Fibroblast of mammary gland (primary cell): ENCODE measurements around the gene TSPAN15.

Experiments used
- DNase-seq: peaks from one replicate; pipeline ENCODE4 v3.0.0-alpha.2; 2010; ENCODE audit warnings: low read depth
- H3K4me3 ChIP-seq: 2 replicates; pipeline ENCODE4 v1.5.1; 2011; ENCODE audit warnings: low read depth, mild to moderate bottlenecking, low read length, moderate library complexity; ENCODE audit not compliant: control insufficient read depth
- TF ChIP-seq, protein P1 (sequence below): conservative IDR thresholded peaks from 2 replicates; pipeline ENCODE4 v1.5.1; 2011; ENCODE audit warnings: low read depth, low read length, inconsistent platforms; ENCODE audit not compliant: control insufficient read depth, insufficient read depth

TSPAN15 gene

DNA sequence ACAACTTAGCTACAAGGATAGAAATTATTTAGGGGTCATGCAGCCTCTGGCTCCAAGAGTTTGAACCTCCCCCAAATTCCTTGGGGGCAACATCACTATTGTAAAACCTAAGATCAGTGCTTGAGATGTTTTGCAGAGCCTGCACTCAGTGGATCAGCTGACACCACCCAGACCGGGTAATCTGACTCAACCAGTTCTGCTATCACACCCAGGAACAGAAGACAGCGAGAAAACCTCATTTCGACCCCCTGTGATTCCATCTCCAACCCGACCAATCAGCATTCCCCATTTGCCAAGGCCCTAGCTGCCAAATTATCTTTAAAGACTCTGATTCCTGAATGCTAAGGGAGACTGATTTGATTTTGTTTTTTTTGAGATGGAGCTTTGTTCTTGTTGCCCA, 39.8 kb upstream of the TSPAN15 start:
- no peak for DNase-seq
- TF ChIP-seq, protein P1, sequence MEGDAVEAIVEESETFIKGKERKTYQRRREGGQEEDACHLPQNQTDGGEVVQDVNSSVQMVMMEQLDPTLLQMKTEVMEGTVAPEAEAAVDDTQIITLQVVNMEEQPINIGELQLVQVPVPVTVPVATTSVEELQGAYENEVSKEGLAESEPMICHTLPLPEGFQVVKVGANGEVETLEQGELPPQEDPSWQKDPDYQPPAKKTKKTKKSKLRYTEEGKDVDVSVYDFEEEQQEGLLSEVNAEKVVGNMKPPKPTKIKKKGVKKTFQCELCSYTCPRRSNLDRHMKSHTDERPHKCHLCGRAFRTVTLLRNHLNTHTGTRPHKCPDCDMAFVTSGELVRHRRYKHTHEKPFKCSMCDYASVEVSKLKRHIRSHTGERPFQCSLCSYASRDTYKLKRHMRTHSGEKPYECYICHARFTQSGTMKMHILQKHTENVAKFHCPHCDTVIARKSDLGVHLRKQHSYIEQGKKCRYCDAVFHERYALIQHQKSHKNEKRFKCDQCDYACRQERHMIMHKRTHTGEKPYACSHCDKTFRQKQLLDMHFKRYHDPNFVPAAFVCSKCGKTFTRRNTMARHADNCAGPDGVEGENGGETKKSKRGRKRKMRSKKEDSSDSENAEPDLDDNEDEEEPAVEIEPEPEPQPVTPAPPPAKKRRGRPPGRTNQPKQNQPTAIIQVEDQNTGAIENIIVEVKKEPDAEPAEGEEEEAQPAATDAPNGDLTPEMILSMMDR, result no peak
- H3K4me3 ChIP-seq, result no peak overlapping the region

- no peak for DNase-seq
- H3K4me3 ChIP-seq, result no peak overlapping the region
- TF ChIP-seq, protein P1, result no peak
These were observed 39.0 kb upstream of the TSPAN15 start for GRCh38 chr10:69412232-69412790.

DNA sequence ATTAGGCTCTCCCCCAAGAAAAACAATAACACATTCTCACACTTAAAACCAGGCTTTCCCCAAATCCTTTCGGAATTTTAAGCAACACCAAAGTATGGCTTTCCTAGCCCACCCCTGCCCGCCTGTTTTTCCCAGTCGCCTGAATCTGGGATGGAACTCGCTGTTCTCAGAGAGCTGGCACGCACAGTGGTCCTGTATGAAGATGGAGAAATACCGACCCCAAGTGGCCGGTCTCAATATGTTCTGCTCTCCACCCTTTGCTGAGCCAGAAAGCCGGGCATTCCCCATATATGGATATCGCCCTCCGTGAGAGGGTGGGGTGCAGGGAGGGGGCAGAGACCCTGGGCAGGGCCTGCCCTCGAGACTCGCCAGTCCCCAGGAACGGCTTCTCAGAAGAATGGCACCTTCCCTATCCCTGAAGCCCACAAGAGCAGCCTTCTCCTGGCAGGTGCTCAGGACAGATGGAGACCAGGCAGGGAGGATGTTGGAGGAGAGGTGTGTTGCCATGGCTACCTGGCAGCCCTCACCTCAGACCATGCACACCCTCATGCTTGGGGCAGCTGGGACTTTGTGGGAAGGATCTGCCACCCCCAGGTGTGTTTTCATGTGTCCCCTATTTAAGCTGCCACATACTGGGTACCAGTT, 37.9 kb upstream of the TSPAN15 start:
- H3K4me3 ChIP-seq, result no peak overlapping the region
- TF ChIP-seq, protein P1, result peak; percentile 73
- peak; percentile 73 for DNase-seq

- TF ChIP-seq, protein P1, result no peak
- no peak overlapping the region for H3K4me3 ChIP-seq
- no peak for DNase-seq
These were observed 36.9 kb upstream of the TSPAN15 start for GRCh38 chr10:69414036-69415018.

DNA sequence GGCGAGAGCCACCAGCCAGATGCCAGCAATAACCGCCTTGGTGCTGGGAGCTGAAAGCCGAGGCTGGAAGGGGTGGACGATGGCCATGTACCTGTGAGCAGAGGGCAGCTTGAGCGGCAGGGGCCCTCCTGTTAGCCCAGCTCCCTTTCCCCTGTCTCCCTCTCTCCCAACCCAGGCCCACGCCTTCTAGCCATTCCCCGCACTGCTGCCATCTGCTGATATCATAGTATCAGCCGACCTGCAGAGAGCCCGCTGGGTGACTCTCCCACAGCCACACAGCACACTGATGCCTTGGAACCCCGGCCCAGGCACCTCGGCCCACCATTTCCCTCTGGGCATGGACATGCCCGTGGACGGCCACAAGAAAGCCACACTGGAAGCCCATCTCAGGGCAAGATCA, 36.2 kb upstream of the TSPAN15 start:
- H3K4me3 ChIP-seq, result no peak overlapping the region
- TF ChIP-seq, protein P1, result no peak
- DNase-seq, result no peak

DNA sequence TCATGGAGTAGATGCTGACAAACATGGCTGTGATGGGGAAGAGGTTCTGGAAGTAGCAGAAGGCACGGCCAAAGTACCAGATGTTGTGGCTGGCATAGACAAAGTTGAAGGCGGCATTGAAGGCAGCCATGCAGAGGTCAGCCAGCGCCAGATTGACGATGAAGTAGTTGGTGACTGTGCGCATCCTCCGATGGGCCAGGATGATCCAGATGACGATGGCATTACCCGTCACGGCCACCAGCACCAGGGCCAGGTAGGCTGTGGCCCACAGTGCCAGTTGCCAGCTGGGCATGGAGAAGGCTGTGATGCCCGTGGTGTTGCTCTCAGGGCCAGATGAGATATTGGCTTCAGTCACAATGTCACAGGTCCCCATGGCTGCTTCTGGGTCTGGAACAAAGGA, 35.3 kb upstream of the TSPAN15 start:
- no peak overlapping the region for H3K4me3 ChIP-seq
- TF ChIP-seq, protein P1, result no peak
- no peak for DNase-seq
